Endothelial cell (in vitro differentiated cells): ENCODE measurements around the gene TMEM98. TPM values are rescaled to one million over a fixed set of nuclear protein-coding genes. Genes with fewer than 3 reads are reported as not detected.
A peak's percentile ranks its signal among the peaks of the same experiment; 100 is the strongest.

Experiments used
- DNase-seq: peaks from one replicate; pipeline ENCODE4 v3.0.0; 2021; ENCODE audit warnings: low spot score
- H3K27ac Mint-ChIP-seq: one replicate; pipeline ENCODE4 v1.8.0; 2021; ENCODE audit warnings: mixed read lengths, inconsistent platforms; ENCODE audit not compliant: unreplicated experiment
- H3K27me3 Mint-ChIP-seq: one replicate; pipeline ENCODE4 v1.8.0; 2021; ENCODE audit warnings: mild to moderate bottlenecking, moderate library complexity, mixed read lengths, inconsistent platforms; ENCODE audit not compliant: unreplicated experiment
- H3K36me3 Mint-ChIP-seq: one replicate; pipeline ENCODE4 v1.8.0; 2021; ENCODE audit warnings: mild to moderate bottlenecking, low read depth, mixed read lengths, inconsistent platforms; ENCODE audit not compliant: unreplicated experiment
- H3K4me1 Mint-ChIP-seq: one replicate; pipeline ENCODE4 v1.8.0; 2021; ENCODE audit warnings: mild to moderate bottlenecking, mixed read lengths, inconsistent platforms; ENCODE audit not compliant: unreplicated experiment
- H3K4me3 Mint-ChIP-seq: one replicate; pipeline ENCODE4 v1.8.0; 2021; ENCODE audit warnings: mild to moderate bottlenecking, mixed read lengths, inconsistent platforms; ENCODE audit not compliant: unreplicated experiment
- H3K9me3 Mint-ChIP-seq: one replicate; pipeline ENCODE4 v1.8.0; 2021; ENCODE audit warnings: mixed read lengths, inconsistent platforms; ENCODE audit not compliant: unreplicated experiment
- CTCF ChIP-seq: fragments of 200-600 bp; sonication (generic); IDR thresholded peaks from one replicate; pipeline ENCODE4 v1.5.0; 2021; ENCODE audit warnings: antibody characterized with exemption; ENCODE audit not compliant: unreplicated experiment
- total RNA-seq: library from RNA; stranded (reverse); fragmentation: NEBNext Ultra II Directional; extraction: Animal tissue kit (Norgen Biotek cat#: 25700); gene quantifications from one replicate; pipeline ENCODE4 v1.2.1, GENCODE V29; 2021; ENCODE audit not compliant: unreplicated experiment

The TMEM98 gene
- total RNA-seq, 1 donor from 2014 or later = 84.2 TPM

GRCh38 chr17:32899236-32900013 is 28.5 kb upstream of the TMEM98 start:
- no peak for TF ChIP-seq CTCF
- no peak overlapping the region for H3K4me3 Mint-ChIP-seq

GRCh38 chr17:32901743-32902142 is 26.2 kb upstream of the TMEM98 start:
- TF ChIP-seq CTCF = no peak
- no peaks in the 10 kb centered on the region for H3K27me3 Mint-ChIP-seq
- H3K4me1 Mint-ChIP-seq = peaks cover 18% of the 10 kb centered on the region
- H3K4me3 Mint-ChIP-seq = no peak overlapping the region
- DNase-seq = no peak
- no peaks in the 10 kb centered on the region for H3K9me3 Mint-ChIP-seq
- H3K27ac Mint-ChIP-seq = no peak overlapping the region
- no peaks in the 10 kb centered on the region for H3K36me3 Mint-ChIP-seq

More at GRCh38 chr17:32899236-32900013, 28.5 kb upstream of the TMEM98 start:
- no peak for DNase-seq
- Mint-ChIP-seq H3K27me3 (peaks cover 2% of the 10 kb centered on the region), H3K4me1 (peaks cover 8% of the 10 kb centered on the region), H3K9me3 (no peaks in the 10 kb centered on the region), H3K27ac (no peak overlapping the region), H3K36me3 (no peaks in the 10 kb centered on the region)

- Mint-ChIP-seq H3K9me3 (no peaks in the 10 kb centered on the region), H3K4me1 (peaks cover 14% of the 10 kb centered on the region), H3K4me3 (no peak overlapping the region), H3K27ac (peak overlapping the region; percentile 67), H3K36me3 (no peaks in the 10 kb centered on the region), H3K27me3 (no peaks in the 10 kb centered on the region)
- TF ChIP-seq CTCF = no peak
- no peak for DNase-seq
Measured at GRCh38 chr17:32903774-32904673, 23.9 kb upstream of the TMEM98 start.

- Mint-ChIP-seq H3K4me1 (peaks cover 14% of the 10 kb centered on the region), H3K27me3 (peaks cover 2% of the 10 kb centered on the region), H3K27ac (no peak overlapping the region), H3K36me3 (no peaks in the 10 kb centered on the region), H3K4me3 (no peak overlapping the region), H3K9me3 (no peaks in the 10 kb centered on the region)
- no peak for DNase-seq
- TF ChIP-seq CTCF = no peak
Measured at GRCh38 chr17:32904891-32905290, 23.1 kb upstream of the TMEM98 start.
